NCI-H1436 treated with DMSO at 0.1 percent for 48 hours (cell line): ENCODE results near the gene PTPRK.
A peak's percentile ranks its signal among the peaks of the same experiment; 100 is the strongest.

Experiments
- DNase-seq: peaks from one replicate; lab custom pipeline; 2025; lab: John Stamatoyannopoulos, UW

PTPRK gene

GRCh38 chr6:128520436-128521281, at the start of gene PTPRK:
TSS of gene PTPRK (minus strand) at chr6:128520599. CDS start at chr6:128520358, 241 bp downstream.
- peak; percentile 41 for DNase-seq

- no peak for DNase-seq
These were observed 46.6 kb upstream of the PTPRK start for GRCh38 chr6:128567029-128567428.

- DNase-seq, result no peak
These were observed 40.6 kb upstream of the PTPRK start for GRCh38 chr6:128560966-128561365.

- no peak for DNase-seq
These were observed 38.5 kb upstream of the PTPRK start for GRCh38 chr6:128558924-128559323.

- no peak for DNase-seq
These were observed 37.6 kb upstream of the PTPRK start for GRCh38 chr6:128558021-128558420.

- no peak for DNase-seq
These were observed 36.7 kb upstream of the PTPRK start for GRCh38 chr6:128557081-128557480.

GRCh38 chr6:128554302-128554701, 33.9 kb upstream of the PTPRK start:
- no peak for DNase-seq

GRCh38 chr6:128541261-128541660, 20.9 kb upstream of the PTPRK start:
- no peak for DNase-seq

- DNase-seq, result no peak
These were observed 18.4 kb upstream of the PTPRK start for GRCh38 chr6:128538763-128539162.

GRCh38 chr6:128532827-128533226, 12.4 kb upstream of the PTPRK start:
- DNase-seq, result no peak

- no peak for DNase-seq
These were observed 11.7 kb upstream of the PTPRK start for GRCh38 chr6:128532136-128532535.

- DNase-seq, result no peak
These were observed 11.3 kb upstream of the PTPRK start for GRCh38 chr6:128531696-128532095.

- DNase-seq, result no peak
These were observed 7.8 kb upstream of the PTPRK start for GRCh38 chr6:128528241-128528640.

- DNase-seq, result no peak
These were observed 7.0 kb upstream of the PTPRK start for GRCh38 chr6:128527375-128527774.

GRCh38 chr6:128526152-128526914, 5.9 kb upstream of the PTPRK start:
- DNase-seq, result no peak

GRCh38 chr6:128525406-128525805, 5.0 kb upstream of the PTPRK start:
- no peak for DNase-seq

- no peak for DNase-seq
These were observed 858 bp upstream of the PTPRK start for GRCh38 chr6:128521282-128521632.

GRCh38 chr6:128519931-128520435, 416 bp downstream of the PTPRK start:
- DNase-seq, result no peak

GRCh38 chr6:128519132-128519930, 1.1 kb downstream of the PTPRK start:
- no peak for DNase-seq

- no peak for DNase-seq
These were observed 1.8 kb downstream of the PTPRK start for GRCh38 chr6:128518434-128519131.

- no peak for DNase-seq
These were observed 3.3 kb downstream of the PTPRK start for GRCh38 chr6:128517124-128517523.

- DNase-seq, result no peak
These were observed 3.9 kb downstream of the PTPRK start for GRCh38 chr6:128516514-128516898.
